Neural cell (in vitro differentiated cells): ENCODE measurements around the gene C5orf52. TPM values are rescaled to one million over a fixed set of nuclear protein-coding genes. Genes with fewer than 3 reads are reported as not detected.

Experiments
- H2AFZ ChIP-seq: fragments of 200-600, 300-800 bp; sonication (generic), shearing (Covaris generic); 2 replicates; pipeline ENCODE4 v1.6.0; 2014; ENCODE audit warnings: low read depth, mild to moderate bottlenecking, antibody characterized with exemption, low read length, moderate library complexity
- H3F3A ChIP-seq: fragments of 200-600 bp; shearing (Covaris generic); 2 replicates; pipeline ENCODE4 v1.6.1; 2016; ENCODE audit warnings: mild to moderate bottlenecking, moderate library complexity, mixed read lengths, antibody characterized with exemption, low read length; ENCODE audit not compliant: insufficient read depth, poor library complexity, severe bottlenecking
- H3K27ac ChIP-seq: fragments of 200-600, 300-800 bp; sonication (generic), shearing (Covaris generic); 2 replicates; pipeline ENCODE4 v1.5.1; 2014; ENCODE audit warnings: mild to moderate bottlenecking, low read length, moderate library complexity
- H3K27me3 ChIP-seq: fragments of 300-800, 200-600 bp; sonication (generic), shearing (Covaris generic); 2 replicates; pipeline ENCODE4 v1.6.0; 2014; ENCODE audit warnings: mild to moderate bottlenecking, low read depth, low read length, moderate library complexity; ENCODE audit not compliant: insufficient read depth
- H3K36me3 ChIP-seq: fragments of 300-800, 200-600 bp; sonication (generic), shearing (Covaris generic); 2 replicates; pipeline ENCODE4 v1.5.1; 2014; ENCODE audit warnings: mild to moderate bottlenecking, antibody characterized with exemption, low read length, moderate library complexity; ENCODE audit not compliant: insufficient read depth
- H3K4me2 ChIP-seq: fragments of 300-800, 200-600 bp; sonication (generic), shearing (Covaris generic); 2 replicates; pipeline ENCODE4 v1.6.0; 2014; ENCODE audit warnings: mild to moderate bottlenecking, low read length
- H3K4me3 ChIP-seq: fragments of 300-800, 200-600 bp; sonication (generic), shearing (Covaris generic); 2 replicates; pipeline ENCODE4 v1.5.1; 2014; ENCODE audit warnings: mild to moderate bottlenecking, low read length, moderate library complexity
- H3K79me2 ChIP-seq: fragments of 200-600 bp; shearing (Covaris generic); replicated peaks from 2 replicates; pipeline ENCODE4 v1.6.0; 2014; ENCODE audit warnings: mild to moderate bottlenecking, low read length, moderate library complexity; ENCODE audit not compliant: insufficient read depth
- H3K9ac ChIP-seq: fragments of 300-800, 200-600 bp; sonication (generic), shearing (Covaris generic); 2 replicates; pipeline ENCODE4 v1.6.1; 2016; ENCODE audit warnings: mild to moderate bottlenecking, low read length, mixed read lengths
- H3K9me2 ChIP-seq: fragments of 200-600 bp; shearing (Covaris generic); 2 replicates; pipeline ENCODE4 v1.6.1; 2016; ENCODE audit warnings: mild to moderate bottlenecking, low read length, mixed read lengths; ENCODE audit not compliant: insufficient read depth
- H3K9me3 ChIP-seq: fragments of 200-600, 300-800 bp; sonication (generic), shearing (Covaris generic); 2 replicates; pipeline ENCODE4 v1.6.1; 2016; ENCODE audit warnings: mild to moderate bottlenecking, mixed run types, low read length, moderate library complexity, mixed read lengths
- H4K20me1 ChIP-seq: fragments of 200-600 bp; shearing (Covaris generic); 2 replicates; pipeline ENCODE4 v1.6.1; 2016; ENCODE audit warnings: mild to moderate bottlenecking, mixed run types; ENCODE audit not compliant: insufficient read depth
- CTCF ChIP-seq: fragments of 450-650 bp; IDR thresholded peaks from 2 replicates; pipeline ENCODE4 v1.5.1; 2014; ENCODE audit warnings: antibody characterized with exemption, mild to moderate bottlenecking, moderate library complexity; ENCODE audit not compliant: poor library complexity, severe bottlenecking
- EP300 ChIP-seq: fragments of 450-650 bp; conservative IDR thresholded peaks from 2 replicates; pipeline ENCODE4 v1.6.1; 2014; ENCODE audit warnings: antibody characterized with exemption, mild to moderate bottlenecking, moderate library complexity; ENCODE audit not compliant: poor library complexity, severe bottlenecking
- EZH2 ChIP-seq: fragments of 200-600, 300-800 bp; shearing (Covaris generic), sonication (generic); IDR thresholded peaks from 2 replicates; pipeline ENCODE4 v1.6.1; 2014; ENCODE audit warnings: antibody characterized with exemption, low read length, borderline replicate concordance, mild to moderate bottlenecking; ENCODE audit not compliant: insufficient read depth, poor library complexity, severe bottlenecking
- MXI1 ChIP-seq: fragments of 450-650 bp; conservative IDR thresholded peaks from 2 replicates; pipeline ENCODE4 v1.6.1; 2014; ENCODE audit warnings: antibody characterized with exemption, mild to moderate bottlenecking; ENCODE audit not compliant: poor library complexity, severe bottlenecking
- POLR2AphosphoS5 ChIP-seq: IDR thresholded peaks from 2 replicates; pipeline ENCODE4 v1.6.1; 2012
- RAD21 ChIP-seq: fragments of 450-650 bp; conservative IDR thresholded peaks from 2 replicates; pipeline ENCODE4 v1.6.1; 2014; ENCODE audit warnings: antibody characterized with exemption, mild to moderate bottlenecking, moderate library complexity
- REST ChIP-seq: IDR thresholded peaks from 2 replicates; pipeline ENCODE4 v1.6.1; 2012; ENCODE audit warnings: borderline replicate concordance
- SMC3 ChIP-seq: fragments of 450-650 bp; conservative IDR thresholded peaks from 2 replicates; pipeline ENCODE4 v1.6.1; 2014; ENCODE audit warnings: antibody characterized with exemption, mild to moderate bottlenecking, moderate library complexity; ENCODE audit not compliant: poor library complexity
- TAF1 ChIP-seq: IDR thresholded peaks from 2 replicates; pipeline ENCODE4 v1.6.1; 2012; ENCODE audit warnings: low read depth
- polyA plus RNA-seq: library from polyadenylated mRNA; depleted of rRNA; stranded (reverse); fragments of >200 nt; gene quantifications from 2 replicates; pipeline ENCODE4 v1.2.3, GENCODE V29; 2014

C5orf52 gene
- polyA plus RNA-seq, 1 donor from 2014 or later: not detected

- no peaks in the 10 kb centered on the region for H3K79me2 ChIP-seq
- no peaks in the 10 kb centered on the region for H3F3A ChIP-seq
- H3K36me3 ChIP-seq: no peaks in the 10 kb centered on the region
- no peaks in the 10 kb centered on the region for H3K27me3 ChIP-seq
- no peaks in the 10 kb centered on the region for H3K9me2 ChIP-seq
- no peaks in the 10 kb centered on the region for H4K20me1 ChIP-seq
- no peaks in the 10 kb centered on the region for H3K9me3 ChIP-seq
- H3K9ac ChIP-seq: no peak overlapping the region
- no peak overlapping the region for H3K4me3 ChIP-seq
- no peak overlapping the region for H2AFZ ChIP-seq
- no peak overlapping the region for H3K27ac ChIP-seq
- TF ChIP-seq POLR2AphosphoS5 (no peak), EP300 (no peak), CTCF (no peak), RAD21 (no peak), TAF1 (no peak), EZH2 (no peak), SMC3 (no peak), REST (no peak), MXI1 (no peak)
- no peak overlapping the region for H3K4me2 ChIP-seq
Observed at GRCh38 chr5:157640406-157641066, 30.8 kb upstream of the C5orf52 start.

GRCh38 chr5:157648275-157648990 is 22.9 kb upstream of the C5orf52 start:
- no peak overlapping the region for H2AFZ ChIP-seq

More at GRCh38 chr5:157648275-157648990, 22.9 kb upstream of the C5orf52 start:
- Histone ChIP-seq H3K79me2 (no peaks in the 10 kb centered on the region), H3K27me3 (no peaks in the 10 kb centered on the region), H3K4me3 (no peak overlapping the region), H3K9me2 (no peaks in the 10 kb centered on the region), H3K36me3 (no peaks in the 10 kb centered on the region), H3F3A (no peaks in the 10 kb centered on the region), H3K9me3 (peaks cover 8% of the 10 kb centered on the region), H3K9ac (no peak overlapping the region), H3K27ac (no peak overlapping the region), H3K4me2 (no peak overlapping the region), H4K20me1 (no peaks in the 10 kb centered on the region)
- no peak for TF ChIP-seq EZH2
- TF ChIP-seq SMC3: no peak
- TF ChIP-seq EP300: no peak
- TF ChIP-seq RAD21: no peak
